Choroid plexus epithelial cell (primary cell): Measurements from ENCODE around the gene FBXO4.

Experiments
- DNase-seq: peaks from one replicate; pipeline ENCODE4 v3.0.0-alpha.2; 2010; ENCODE audit warnings: low read depth
- H3K4me3 ChIP-seq: 2 replicates; pipeline ENCODE4 v1.5.1; 2011; ENCODE audit warnings: low read depth, mild to moderate bottlenecking, control low read depth, low read length, moderate library complexity
- TF ChIP-seq, protein P1 (sequence below): conservative IDR thresholded peaks from 2 replicates; pipeline ENCODE4 v1.5.1; 2011; ENCODE audit warnings: low read depth, mild to moderate bottlenecking, control low read depth, inconsistent platforms, low read length, moderate library complexity

Gene FBXO4

DNA sequence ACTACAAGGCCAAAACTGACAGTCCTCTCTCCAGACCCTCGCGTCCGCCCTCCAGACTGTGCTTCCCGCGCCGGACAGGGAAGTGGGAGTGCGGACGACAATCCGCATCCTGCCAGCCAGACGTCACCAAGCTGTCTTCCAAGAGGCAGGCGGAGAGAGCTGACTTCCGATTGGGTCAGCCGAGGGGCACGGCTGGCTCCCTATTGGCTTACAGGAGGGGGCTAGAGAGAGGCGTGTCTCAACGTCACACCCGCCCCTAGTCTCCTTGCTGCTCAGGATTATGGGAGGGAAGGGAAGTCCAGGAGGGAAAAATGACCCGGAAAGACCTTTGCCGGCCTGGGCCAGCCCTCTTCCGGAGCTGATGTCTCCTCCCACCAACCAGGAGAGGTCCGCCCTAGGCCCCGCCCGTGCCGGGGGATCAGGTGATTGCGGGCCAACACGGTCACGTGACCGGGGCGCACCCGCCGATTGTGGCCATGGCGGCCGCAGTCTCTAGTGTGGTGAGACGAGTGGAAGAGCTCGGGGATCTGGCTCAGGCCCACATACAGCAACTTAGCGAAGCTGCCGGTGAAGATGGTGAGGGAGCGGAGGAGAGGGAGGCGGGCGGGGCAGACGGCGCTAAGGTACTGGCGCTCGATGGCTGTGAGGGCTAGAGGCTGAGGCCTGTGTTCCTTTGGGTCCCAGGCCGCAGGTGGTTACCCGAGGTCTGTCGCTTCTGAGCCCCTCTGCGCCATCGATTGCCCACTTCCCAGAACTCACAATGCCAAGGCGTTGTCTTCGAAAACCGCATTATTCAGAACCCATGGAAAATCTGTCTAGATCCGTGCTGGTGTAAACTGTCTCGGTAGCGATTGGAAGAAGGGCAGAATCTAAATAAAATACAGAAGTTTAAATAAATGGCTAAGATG lies 20.9 kb upstream of the FBXO4 start, which contains the start of gene RIMOC1:
RIMOC1 (plus strand) TSS at position 453 of the 908 bp plus-strand sequence; CDS start at position 477, 24 bp downstream.
- H3K4me3 ChIP-seq: peak within 1 kb of the TSS; percentile 92
- TF ChIP-seq, protein P1, sequence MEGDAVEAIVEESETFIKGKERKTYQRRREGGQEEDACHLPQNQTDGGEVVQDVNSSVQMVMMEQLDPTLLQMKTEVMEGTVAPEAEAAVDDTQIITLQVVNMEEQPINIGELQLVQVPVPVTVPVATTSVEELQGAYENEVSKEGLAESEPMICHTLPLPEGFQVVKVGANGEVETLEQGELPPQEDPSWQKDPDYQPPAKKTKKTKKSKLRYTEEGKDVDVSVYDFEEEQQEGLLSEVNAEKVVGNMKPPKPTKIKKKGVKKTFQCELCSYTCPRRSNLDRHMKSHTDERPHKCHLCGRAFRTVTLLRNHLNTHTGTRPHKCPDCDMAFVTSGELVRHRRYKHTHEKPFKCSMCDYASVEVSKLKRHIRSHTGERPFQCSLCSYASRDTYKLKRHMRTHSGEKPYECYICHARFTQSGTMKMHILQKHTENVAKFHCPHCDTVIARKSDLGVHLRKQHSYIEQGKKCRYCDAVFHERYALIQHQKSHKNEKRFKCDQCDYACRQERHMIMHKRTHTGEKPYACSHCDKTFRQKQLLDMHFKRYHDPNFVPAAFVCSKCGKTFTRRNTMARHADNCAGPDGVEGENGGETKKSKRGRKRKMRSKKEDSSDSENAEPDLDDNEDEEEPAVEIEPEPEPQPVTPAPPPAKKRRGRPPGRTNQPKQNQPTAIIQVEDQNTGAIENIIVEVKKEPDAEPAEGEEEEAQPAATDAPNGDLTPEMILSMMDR: no peak

GRCh38 chr5:41906151-41906550 lies 18.9 kb upstream of the FBXO4 start:
- no peak for DNase-seq
- H3K4me3 ChIP-seq: no peak overlapping the region

More for the DNA sequence above, 20.9 kb upstream of the FBXO4 start, which contains the start of gene RIMOC1:
- peak; percentile 100 for DNase-seq

DNA sequence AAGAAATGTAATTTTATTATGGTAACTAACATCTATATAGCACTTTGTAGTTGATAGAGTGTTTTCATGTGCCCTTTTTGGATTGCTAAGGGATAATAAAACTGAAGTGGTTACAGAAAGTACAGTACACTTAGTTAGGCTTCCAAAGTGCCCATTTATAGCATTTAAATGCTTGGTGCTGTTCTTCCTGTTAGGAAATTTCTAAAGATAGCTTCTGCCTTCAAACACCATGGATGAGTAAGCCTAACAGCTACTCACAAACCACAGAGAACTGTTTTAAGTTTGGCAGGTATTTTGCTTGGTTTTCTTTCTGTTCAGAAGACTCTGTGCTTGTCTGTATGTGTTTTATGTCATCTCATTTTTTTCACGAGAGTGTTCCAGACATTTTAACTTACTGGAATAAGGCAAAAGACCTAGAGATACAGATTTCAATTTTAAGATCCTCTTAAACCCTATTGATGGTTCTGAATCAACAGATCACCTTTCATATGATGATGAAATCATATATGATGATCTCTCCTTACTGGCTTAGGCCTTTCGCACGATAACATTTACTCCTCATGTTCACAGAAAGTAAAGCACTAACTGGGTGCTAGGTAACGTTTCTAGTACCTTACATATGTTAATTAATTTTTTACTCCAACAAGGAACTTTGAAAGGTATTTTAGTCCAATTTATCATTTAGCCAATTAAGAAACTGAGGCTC lies 16.6 kb upstream of the FBXO4 start:
- DNase-seq: peak; percentile 72
- TF ChIP-seq, protein P1: no peak
- H3K4me3 ChIP-seq: no peak overlapping the region

More at GRCh38 chr5:41906151-41906550, 18.9 kb upstream of the FBXO4 start:
- TF ChIP-seq, protein P1: no peak

DNA sequence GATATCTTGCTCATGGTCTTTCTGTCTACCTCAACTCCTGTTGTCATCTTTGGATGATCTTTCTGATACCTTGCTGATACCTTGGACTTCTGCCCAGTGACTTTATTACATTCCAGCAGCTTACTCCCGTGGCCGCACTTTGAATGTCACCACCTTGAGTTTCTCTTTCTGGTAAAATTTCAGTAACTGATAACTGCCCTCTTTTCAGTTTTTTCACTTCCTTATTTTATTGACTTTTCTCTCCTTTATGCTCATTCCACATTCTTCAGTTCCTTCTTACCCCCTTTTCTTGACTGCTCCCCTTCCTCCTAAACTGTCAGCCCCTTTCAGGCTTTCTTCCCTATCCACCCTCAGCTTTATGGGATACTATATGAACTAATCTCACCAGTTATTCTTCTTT lies 7.0 kb upstream of the FBXO4 start:
- TF ChIP-seq, protein P1: no peak
- DNase-seq: no peak
- H3K4me3 ChIP-seq: no peak overlapping the region

DNA sequence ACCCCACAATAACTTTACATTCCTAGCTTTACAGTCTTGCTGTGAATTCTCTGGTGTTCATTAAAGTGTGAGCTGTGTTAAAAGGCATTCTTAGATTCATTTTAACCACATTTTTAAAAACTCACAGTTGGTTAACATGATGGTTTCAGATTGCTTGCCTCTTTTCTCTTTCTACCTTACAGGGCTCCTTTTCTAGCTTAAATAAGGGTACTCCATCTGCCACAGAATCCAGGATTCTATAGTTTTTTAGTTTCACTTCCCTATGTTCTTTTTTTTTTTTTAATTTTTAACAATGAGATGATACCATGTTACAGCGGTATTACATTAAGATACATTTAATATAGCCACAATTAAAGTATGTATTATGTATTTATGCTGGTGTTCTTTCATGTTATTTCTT lies 3.9 kb upstream of the FBXO4 start:
- TF ChIP-seq, protein P1: no peak
- no peak overlapping the region for H3K4me3 ChIP-seq
- no peak for DNase-seq

DNA sequence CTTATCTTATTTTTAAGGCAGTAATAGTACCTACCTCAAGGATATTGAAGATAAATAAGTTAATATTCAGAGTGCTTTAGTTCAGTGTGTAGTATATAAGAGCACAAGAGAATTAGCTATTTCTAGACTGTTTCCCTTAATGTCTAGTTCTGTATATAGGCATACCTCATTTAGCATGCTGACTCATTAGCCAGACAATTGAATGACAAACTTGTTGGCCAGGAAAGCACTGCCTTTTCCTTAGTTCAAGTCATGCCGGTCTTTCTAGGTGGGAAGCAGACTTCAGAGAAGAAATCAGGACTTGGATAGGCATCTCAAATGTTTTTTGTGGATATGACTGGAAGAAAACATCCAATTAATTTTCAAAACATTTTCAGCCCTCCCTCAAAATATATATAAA lies 3.2 kb upstream of the FBXO4 start:
- H3K4me3 ChIP-seq: no peak overlapping the region
- TF ChIP-seq, protein P1: no peak
- DNase-seq: peak; percentile 11
